ENCODE results near the gene HK3.

DNA sequence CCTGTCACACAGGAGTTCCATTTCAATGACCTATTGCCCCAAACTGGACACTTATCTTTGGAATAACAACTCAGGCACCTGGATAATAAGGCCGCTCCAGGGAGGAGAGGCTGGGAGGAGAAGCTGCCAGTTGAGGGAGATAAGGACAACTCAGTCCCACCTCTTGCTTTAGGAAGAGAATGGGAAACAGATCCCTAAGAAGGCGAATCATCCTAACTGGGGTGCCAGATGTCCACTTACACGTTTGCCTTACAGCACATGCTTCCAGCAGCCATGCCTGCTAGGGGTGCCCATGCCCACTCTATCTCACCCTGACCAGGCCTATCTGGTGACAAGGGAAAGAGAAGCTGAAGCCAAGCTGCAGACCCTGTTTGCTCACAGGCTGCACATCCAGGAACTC, 6.5 kb downstream of the HK3 start:
- TF ChIP-seq, protein P1, sequence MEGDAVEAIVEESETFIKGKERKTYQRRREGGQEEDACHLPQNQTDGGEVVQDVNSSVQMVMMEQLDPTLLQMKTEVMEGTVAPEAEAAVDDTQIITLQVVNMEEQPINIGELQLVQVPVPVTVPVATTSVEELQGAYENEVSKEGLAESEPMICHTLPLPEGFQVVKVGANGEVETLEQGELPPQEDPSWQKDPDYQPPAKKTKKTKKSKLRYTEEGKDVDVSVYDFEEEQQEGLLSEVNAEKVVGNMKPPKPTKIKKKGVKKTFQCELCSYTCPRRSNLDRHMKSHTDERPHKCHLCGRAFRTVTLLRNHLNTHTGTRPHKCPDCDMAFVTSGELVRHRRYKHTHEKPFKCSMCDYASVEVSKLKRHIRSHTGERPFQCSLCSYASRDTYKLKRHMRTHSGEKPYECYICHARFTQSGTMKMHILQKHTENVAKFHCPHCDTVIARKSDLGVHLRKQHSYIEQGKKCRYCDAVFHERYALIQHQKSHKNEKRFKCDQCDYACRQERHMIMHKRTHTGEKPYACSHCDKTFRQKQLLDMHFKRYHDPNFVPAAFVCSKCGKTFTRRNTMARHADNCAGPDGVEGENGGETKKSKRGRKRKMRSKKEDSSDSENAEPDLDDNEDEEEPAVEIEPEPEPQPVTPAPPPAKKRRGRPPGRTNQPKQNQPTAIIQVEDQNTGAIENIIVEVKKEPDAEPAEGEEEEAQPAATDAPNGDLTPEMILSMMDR (IDR thresholded peaks at IDR 0.05): no peak
- no peak for TF ChIP-seq POLR2A (IDR thresholded peaks at IDR 0.05)

Data from right lobe of liver (tissue), 4 donors.